HL-60 (cell line): Measurements from ENCODE around the gene DDX60.

Source experiments
- DNase-seq, 2 experiments: peaks; one replicate each; pipeline ENCODE4 v3.0.0-alpha.2; 2010 to 2020; ENCODE audit warnings: low read depth in 1 of 2, low spot score in 1 of 2
- H3K27ac ChIP-seq: fragments of 250-450 bp; sonication (Bioruptor Pico); replicated peaks from 2 replicates; pipeline ENCODE4 v1.5.1; 2020; ENCODE audit warnings: mild to moderate bottlenecking, moderate library complexity
- H3K27me3 ChIP-seq: fragments of 250-450 bp; sonication (Bioruptor Pico); 2 replicates; pipeline ENCODE4 v1.5.1; 2021; ENCODE audit warnings: mild to moderate bottlenecking, moderate library complexity; ENCODE audit not compliant: insufficient read depth, poor library complexity, severe bottlenecking
- H3K4me3 ChIP-seq: replicated peaks from 2 replicates; pipeline ENCODE4 v1.5.1; 2011; ENCODE audit warnings: mild to moderate bottlenecking, control low read depth, low read length; ENCODE audit not compliant: insufficient read depth
- CTCF ChIP-seq: IDR thresholded peaks from one replicate; pipeline ENCODE4 v1.5.1; 2011; ENCODE audit warnings: low read length, control low read depth, inconsistent platforms; ENCODE audit not compliant: insufficient read depth
- GABPA ChIP-seq: IDR thresholded peaks from 2 replicates; pipeline ENCODE4 v1.6.1; 2012; ENCODE audit warnings: low read depth
- POLR2AphosphoS5 ChIP-seq: IDR thresholded peaks from 2 replicates; pipeline ENCODE4 v1.6.1; 2012; ENCODE audit warnings: low read depth
- REST ChIP-seq: IDR thresholded peaks from 2 replicates; pipeline ENCODE4 v1.6.1; 2012; ENCODE audit warnings: low read depth; ENCODE audit not compliant: insufficient replicate concordance
- SPI1 ChIP-seq: IDR thresholded peaks from 2 replicates; pipeline ENCODE4 v1.6.1; 2012; ENCODE audit warnings: low read depth, mild to moderate bottlenecking, borderline replicate concordance

The DDX60 gene

DNA sequence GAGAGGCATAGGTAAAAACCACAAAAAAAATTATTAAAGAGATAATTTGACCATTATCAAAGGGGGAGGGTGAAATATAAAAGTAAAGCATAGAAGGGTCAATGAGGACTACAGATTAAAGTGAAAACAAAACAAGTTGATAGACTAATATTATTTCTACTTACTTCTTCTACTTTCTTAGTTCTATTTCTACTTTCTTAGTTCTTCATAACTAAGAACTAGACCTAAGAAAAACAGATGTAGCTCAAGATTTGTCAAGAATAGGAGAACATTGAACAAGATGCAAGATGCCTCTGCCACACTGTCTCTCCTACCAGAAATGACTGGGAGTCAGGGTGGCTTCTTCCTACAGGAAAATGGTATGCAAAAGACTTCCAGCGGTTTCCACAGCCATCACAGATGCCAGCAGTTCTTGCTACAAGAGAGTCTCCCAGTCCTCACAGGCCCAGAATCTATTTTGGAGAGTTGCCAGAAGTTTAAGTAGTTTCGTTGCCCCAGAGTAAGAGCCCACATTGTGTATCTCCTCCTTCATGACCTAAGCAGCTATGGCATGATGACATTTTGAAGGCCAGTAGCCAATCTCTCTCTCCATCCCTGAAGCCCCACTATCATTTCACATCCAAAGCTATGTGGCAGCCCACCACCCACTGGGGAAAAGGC is 42.9 kb upstream of the DDX60 start:
- no peaks in the 10 kb centered on the region for H3K27me3 ChIP-seq
- no peak overlapping the region for H3K4me3 ChIP-seq
- no peak for DNase-seq
- TF ChIP-seq REST: no peak
- no peak for TF ChIP-seq GABPA
- TF ChIP-seq CTCF: no peak
- no peak for TF ChIP-seq POLR2AphosphoS5
- no peak for TF ChIP-seq SPI1
- no peak overlapping the region for H3K27ac ChIP-seq

GRCh38 chr4:168360271-168360670 is 41.7 kb upstream of the DDX60 start:
- TF ChIP-seq GABPA (no peak), REST (no peak), CTCF (no peak), SPI1 (no peak), POLR2AphosphoS5 (no peak)
- no peak for DNase-seq
- Histone ChIP-seq H3K27ac (no peak overlapping the region), H3K27me3 (no peaks in the 10 kb centered on the region), H3K4me3 (no peak overlapping the region)

GRCh38 chr4:168357941-168358340 is 39.4 kb upstream of the DDX60 start:
- Histone ChIP-seq H3K27ac (no peak overlapping the region), H3K4me3 (no peak overlapping the region), H3K27me3 (no peaks in the 10 kb centered on the region)
- TF ChIP-seq POLR2AphosphoS5: no peak
- TF ChIP-seq GABPA: no peak
- no peak for TF ChIP-seq REST
- no peak for TF ChIP-seq SPI1
- no peak for TF ChIP-seq CTCF
- no peak for DNase-seq
